Right hindlimb (tissue), 1 donor: ENCODE data around the gene CD276.
"Not testable (repeated sequence)": the region's sequence is repeated elsewhere in the genome, so short reads cannot be mapped to it uniquely, and the experiment has no call there.

Experiments
- DNase-seq: peaks from one replicate; pipeline ENCODE4 v3.0.0-alpha.2; 2018

The CD276 gene

GRCh38 chr15:73683777-73684580 lies at the start of gene CD276:
TSS of gene CD276 (plus strand) at chr15:73684383. CDS start at chr15:73699640, 15,257 bp downstream.
- peak; percentile 87 for DNase-seq

- no peak for DNase-seq
Measured at GRCh38 chr15:73637527-73637926, 46.7 kb upstream of the CD276 start.

- DNase-seq = not testable (repeated sequence)
Measured at GRCh38 chr15:73639464-73639863, 44.7 kb upstream of the CD276 start.

- DNase-seq = no peak
Measured at GRCh38 chr15:73647259-73648013, 36.7 kb upstream of the CD276 start.

GRCh38 chr15:73648014-73648295 lies 36.2 kb upstream of the CD276 start:
- no peak for DNase-seq

- DNase-seq = no peak
Measured at GRCh38 chr15:73650416-73651126, 33.6 kb upstream of the CD276 start.

GRCh38 chr15:73654659-73655058 lies 29.5 kb upstream of the CD276 start:
- DNase-seq = no peak

- no peak for DNase-seq
Measured at GRCh38 chr15:73655724-73656123, 28.5 kb upstream of the CD276 start.

- no peak for DNase-seq
Measured at GRCh38 chr15:73658645-73659044, 25.5 kb upstream of the CD276 start.

- no peak for DNase-seq
Measured at GRCh38 chr15:73660455-73660854, 23.7 kb upstream of the CD276 start.

GRCh38 chr15:73674587-73674986 lies 9.6 kb upstream of the CD276 start:
- no peak for DNase-seq

GRCh38 chr15:73677146-73677607 lies 7.0 kb upstream of the CD276 start:
- peak; percentile 72 for DNase-seq

- DNase-seq = no peak
Measured at GRCh38 chr15:73677733-73678132, 6.5 kb upstream of the CD276 start.

- DNase-seq = no peak
Measured at GRCh38 chr15:73678498-73678897, 5.7 kb upstream of the CD276 start.

- no peak for DNase-seq
Measured at GRCh38 chr15:73679180-73679579, 5.0 kb upstream of the CD276 start.

- DNase-seq = no peak
Measured at GRCh38 chr15:73679964-73680363, 4.2 kb upstream of the CD276 start.

GRCh38 chr15:73680549-73680948 lies 3.6 kb upstream of the CD276 start:
- DNase-seq = no peak

- DNase-seq = no peak
Measured at GRCh38 chr15:73681063-73681462, 3.1 kb upstream of the CD276 start.

GRCh38 chr15:73681856-73682599 lies 2.2 kb upstream of the CD276 start:
- DNase-seq = no peak

GRCh38 chr15:73682600-73683090 lies 1.5 kb upstream of the CD276 start:
- DNase-seq = no peak

- DNase-seq = no peak
Measured at GRCh38 chr15:73683257-73683776, 866 bp upstream of the CD276 start.
